Activated CD8-positive, alpha-beta memory T cell treated with anti-CD3 and anti-CD28 coated beads, Interleukin-2, amount 50 U/mL, for 1 hour (primary cell): ENCODE results near the gene ABR.
"Not testable (repeated sequence)": the region's sequence is repeated elsewhere in the genome, so short reads cannot be mapped to it uniquely, and the experiment has no call there.

Experiments
- DNase-seq: peaks from one replicate; pipeline ENCODE4 v3.0.0-alpha.2; 2020; ENCODE audit errors: extremely low read depth

Gene ABR

GRCh38 chr17:1047879-1048470 lies 131.8 kb downstream of the ABR start:
- no peak for DNase-seq

DNA sequence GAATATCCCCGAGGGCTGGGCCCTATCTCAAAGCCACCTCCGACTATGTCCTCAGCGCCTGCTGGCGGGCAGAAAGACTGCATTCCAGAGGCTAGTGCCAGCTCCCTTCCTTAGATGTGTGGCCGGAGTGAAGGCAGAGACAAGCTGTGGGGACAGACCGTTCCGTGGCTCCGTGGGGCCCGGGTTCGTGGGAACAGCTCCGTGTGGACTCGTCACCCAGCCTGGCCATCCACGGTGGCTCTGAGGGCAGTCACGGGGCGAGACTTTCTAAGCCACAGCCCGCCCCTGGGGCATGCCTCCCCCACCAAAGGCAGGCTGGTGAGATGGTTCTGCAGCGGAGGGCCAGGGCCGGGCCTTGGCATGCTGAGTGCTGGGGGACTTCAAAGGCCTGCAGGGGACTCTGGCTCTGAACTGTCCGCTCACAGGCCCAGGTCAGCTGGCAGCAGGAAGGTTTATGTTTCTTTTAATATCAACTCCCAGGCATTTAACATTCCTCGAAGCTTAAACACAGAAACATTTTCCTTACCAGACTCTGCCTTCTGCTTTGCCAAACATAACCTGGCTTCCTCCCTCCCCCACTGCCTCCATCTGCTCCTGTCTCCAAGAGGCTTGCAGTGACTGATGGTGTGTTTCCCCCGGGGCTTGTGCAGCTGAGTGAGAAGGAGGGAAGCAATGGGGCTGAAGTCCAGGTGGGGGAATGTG lies 132.5 kb downstream of the ABR start:
- no peak for DNase-seq

- no peak for DNase-seq
These were observed 134.3 kb downstream of the ABR start for GRCh38 chr17:1045456-1045855.

DNA sequence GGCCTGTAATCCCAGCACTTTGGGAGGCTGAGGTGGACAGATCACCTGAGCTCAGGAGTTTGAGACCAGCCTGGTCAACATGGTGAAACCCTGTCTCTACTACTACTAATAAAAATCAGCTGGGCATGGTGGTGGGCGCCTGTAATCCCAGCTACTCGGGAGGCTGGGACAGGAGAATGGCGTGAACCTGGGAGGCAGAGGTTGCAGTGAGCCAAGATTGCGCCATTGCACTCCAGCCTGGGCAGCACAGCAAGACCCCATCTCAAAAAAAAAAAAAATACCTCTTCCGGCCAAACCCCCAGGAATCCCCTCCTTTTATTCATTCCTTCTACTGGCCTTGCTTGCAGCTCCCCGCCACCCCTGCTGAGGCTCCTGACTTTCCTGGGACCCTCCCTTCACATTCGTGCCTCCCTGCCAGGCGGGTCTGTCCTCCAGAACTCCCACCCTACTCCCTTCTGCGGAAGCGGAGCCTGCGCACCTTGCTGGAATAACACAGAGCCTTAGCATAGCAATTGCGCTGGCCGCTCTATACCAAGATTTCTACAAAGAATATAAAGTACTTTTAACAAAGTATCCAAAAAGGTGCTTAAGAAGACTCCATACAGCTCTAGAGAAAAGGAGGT lies 135.3 kb downstream of the ABR start:
- not testable (repeated sequence) for DNase-seq

DNA sequence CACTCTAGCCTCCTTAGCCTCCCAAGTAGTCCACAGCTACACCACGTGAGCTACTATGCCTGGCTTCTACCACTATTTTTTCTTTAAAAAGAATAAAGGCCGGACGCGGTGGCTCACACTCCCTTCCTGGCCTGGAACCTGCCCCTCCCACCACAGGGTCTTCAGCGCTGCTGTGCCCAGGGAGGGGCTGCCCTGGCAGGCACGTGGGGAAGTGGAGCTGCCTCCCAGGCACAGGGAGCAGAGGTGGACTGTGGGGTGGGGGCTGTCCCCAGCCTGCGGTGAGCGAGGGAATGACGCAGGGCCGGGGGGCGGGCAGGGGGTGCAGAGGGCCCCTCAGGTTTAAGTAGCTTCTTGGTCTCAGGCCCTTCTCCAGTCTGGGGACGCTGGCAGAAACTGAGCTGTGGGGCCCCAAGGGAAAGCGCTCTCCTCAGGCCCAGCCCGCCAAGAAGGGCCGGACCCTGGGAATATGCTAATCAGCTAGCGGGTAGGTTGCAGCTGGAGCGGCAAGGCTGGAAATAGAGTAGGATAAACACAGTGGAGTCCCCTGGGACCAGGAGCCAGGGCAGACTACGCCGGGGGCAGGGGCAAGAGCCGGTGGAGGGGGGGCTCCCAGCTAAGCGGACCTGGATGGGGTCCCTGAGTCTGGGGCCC lies 136.1 kb downstream of the ABR start:
- no peak for DNase-seq

DNA sequence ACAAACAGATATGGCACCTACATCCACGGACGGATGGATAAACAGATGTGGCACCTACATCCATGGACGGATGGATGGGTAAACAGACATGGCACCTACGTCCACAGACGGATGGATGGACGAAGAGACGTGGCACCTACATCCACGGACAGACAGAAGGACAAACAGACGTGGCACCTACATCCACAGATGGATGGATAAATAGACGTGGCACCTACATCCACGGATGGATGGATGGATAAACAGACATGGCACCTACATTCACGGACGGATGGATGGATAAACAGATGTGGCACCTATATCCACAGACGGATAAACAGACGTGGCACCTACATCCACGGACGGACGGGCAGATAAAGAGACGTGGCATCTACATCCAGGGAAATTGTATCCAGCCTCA lies 137.3 kb downstream of the ABR start:
- no peak for DNase-seq

DNA sequence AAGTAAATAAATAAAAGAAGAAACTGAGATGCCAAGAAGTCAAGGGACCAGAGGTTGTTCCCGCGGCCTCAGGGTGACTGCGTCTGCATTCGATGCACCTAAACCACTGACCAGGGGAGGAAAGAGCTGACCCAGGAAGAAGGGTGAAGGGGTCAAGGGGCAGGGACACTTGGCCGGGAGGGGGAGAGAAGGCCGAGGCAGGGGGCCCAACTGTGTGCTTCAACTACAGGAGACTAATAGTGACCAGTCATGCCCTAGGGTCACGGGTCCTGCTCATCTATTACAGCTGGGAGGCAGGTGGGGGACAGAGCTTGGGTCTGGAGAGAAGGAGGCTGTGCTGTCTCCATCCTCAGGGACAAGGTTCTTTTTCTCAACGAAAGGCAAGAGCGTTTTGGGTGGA lies 138.0 kb downstream of the ABR start:
- no peak for DNase-seq

DNA sequence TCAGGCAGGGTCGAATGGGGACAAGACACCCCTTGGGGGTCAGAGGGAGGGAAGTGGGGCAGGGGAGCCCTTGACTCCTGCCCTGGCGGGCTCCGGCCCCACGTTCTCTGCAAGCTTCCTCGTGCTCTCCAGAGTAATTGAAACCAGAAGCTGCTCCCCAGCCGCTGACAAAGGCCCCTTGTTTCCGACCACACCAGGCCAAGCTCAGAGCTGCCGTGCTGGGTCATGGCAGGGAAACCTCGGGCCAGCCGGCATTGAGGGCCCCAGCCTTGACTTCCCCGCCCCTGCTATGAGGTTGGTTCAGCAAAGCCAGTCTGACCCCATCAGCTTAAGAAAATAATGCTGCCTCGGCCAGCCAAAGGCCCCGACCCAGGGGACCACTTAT lies 139.6 kb downstream of the ABR start:
- DNase-seq = no peak

GRCh38 chr17:1039511-1040215 lies 140.1 kb downstream of the ABR start:
- no peak for DNase-seq

DNA sequence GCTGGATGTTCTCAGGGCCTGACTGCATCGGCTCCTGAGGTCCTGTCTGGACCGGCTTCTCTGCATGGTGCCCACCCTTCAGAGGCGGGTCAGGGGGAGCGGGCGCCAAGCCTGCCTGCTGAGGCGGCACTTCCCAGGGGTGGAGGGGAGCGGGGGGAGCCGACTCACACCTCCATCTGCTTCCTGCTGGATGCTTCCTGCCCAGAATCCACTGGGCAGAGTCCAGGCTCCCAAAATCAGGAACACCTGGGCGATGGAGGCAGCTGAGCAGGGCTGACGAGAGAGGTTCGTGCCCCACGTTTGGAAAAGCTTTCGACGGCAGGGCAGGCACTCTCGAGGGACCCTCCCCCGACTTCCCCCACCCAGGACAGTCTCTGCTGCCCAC lies 140.7 kb downstream of the ABR start:
- DNase-seq = no peak

- DNase-seq = no peak
These were observed 141.2 kb downstream of the ABR start for GRCh38 chr17:1038459-1039122.

DNA sequence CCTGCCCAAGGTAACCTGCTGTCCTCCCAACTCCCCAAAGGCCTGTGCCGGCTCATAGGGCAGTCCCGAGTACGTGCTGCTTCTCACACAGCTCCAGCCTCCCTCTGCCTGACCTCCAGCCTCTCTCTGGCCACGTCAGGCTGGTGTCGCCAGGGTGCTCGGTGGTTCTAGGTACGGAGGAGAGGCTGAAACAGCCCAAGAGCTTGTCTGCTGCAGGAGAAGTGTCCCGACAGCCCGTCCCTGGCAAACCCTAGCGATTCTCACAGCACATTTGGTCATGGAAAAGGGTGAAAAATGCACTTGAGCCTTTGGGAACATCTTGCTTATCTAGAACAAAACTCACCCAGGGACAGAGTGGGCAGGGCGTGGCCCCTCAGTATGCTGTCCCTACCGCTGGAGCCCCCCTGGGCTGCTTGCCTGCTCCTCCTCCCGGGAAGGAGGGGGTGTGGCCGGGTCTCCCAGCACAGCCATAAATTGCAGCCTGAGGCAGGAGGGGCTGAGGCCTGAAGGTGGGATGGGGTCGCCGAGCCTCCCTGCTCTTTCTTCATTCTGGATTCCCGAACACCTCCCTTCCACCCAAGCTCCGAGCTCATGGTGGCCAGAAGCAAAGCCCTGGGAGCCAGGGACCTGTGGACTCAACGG lies 142.4 kb downstream of the ABR start:
- no peak for DNase-seq

GRCh38 chr17:1036845-1037237 lies 142.9 kb downstream of the ABR start:
- no peak for DNase-seq

DNA sequence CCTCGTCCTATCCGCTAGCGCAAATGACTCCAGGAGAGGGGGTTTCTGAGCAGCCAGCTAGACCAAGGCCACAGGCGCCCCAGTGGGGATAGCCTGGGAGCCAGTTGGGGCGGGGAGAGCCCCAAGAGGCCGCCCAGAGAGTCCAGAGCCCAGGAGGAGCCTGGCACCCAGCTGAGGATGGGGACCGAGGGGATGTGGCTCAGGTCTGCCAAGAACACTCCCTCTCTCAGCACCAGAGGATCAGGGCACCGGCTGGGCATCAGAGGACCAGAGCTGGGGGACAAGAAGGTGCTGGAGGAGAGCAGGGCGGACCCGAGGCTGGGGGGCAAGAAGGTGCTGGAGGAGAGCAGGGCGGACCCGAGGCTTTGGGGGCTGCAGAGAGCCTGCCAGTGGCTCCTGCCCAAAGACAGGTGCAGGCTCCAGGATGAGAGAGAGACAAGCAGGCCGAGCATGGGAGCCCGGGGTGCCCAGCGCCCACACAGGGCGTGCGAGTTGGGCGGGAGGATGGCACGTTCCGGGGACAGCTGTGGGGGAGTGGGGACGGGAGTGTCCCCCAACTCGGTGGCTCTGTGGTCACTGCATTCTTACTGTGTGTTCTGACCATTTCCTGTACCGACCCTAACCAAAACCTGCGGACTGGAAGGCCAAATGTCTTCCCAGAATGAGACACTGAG lies 143.5 kb downstream of the ABR start:
- DNase-seq = no peak

GRCh38 chr17:1035546-1036170 lies 144.1 kb downstream of the ABR start:
- DNase-seq = no peak

- DNase-seq = no peak
These were observed 145.1 kb downstream of the ABR start for GRCh38 chr17:1034652-1035210.

GRCh38 chr17:1033503-1033902 lies 146.3 kb downstream of the ABR start:
- no peak for DNase-seq

GRCh38 chr17:1032391-1032790 lies 147.4 kb downstream of the ABR start:
- DNase-seq = no peak

GRCh38 chr17:1031711-1032110 lies 148.1 kb downstream of the ABR start:
- DNase-seq = no peak
